HepG2 (cell line): Measurements from ENCODE around the gene SLC35B2. TPM values are rescaled to one million over a fixed set of nuclear protein-coding genes. Genes with fewer than 3 reads are reported as not detected.
A peak's percentile ranks its signal among the peaks of the same experiment; 100 is the strongest.

Source experiments
- ERF ChIP-seq: IDR thresholded peaks from 2 replicates; pipeline ENCODE4 v1.6.1; 2018; ENCODE audit warnings: missing biosample characterization, missing genetic modification reagents
- ISL2 ChIP-seq: sonication (generic); formaldehyde crosslinking; IDR thresholded peaks from 2 replicates; pipeline ENCODE4 v1.5.0; 2020; ENCODE audit warnings: missing genetic modification reagents
- MBD4 ChIP-seq: IDR thresholded peaks from 2 replicates; pipeline ENCODE4 v1.6.1; 2012; ENCODE audit warnings: low read length, inconsistent platforms, borderline replicate concordance
- NCOA5 ChIP-seq: sonication (generic); formaldehyde crosslinking; IDR thresholded peaks from 2 replicates; pipeline ENCODE4 v1.4.0; 2020; ENCODE audit warnings: missing genetic modification reagents
- PAF1 ChIP-seq: IDR thresholded peaks from 2 replicates; pipeline ENCODE4 v1.6.1; 2016; ENCODE audit warnings: missing genetic modification reagents, missing compliant biosample characterization
- POLR2AphosphoS5 ChIP-seq: IDR thresholded peaks from 2 replicates; pipeline ENCODE4 v1.6.1; 2012; ENCODE audit warnings: low read depth, low read length
- POLR2G ChIP-seq: fragments of 200-400 bp; formaldehyde crosslinking; IDR thresholded peaks from 2 replicates; pipeline ENCODE4 v1.6.1; 2018; ENCODE audit warnings: mild to moderate bottlenecking, low read depth, low read length, moderate library complexity
- RBM22 ChIP-seq: fragments of 200-400 bp; formaldehyde crosslinking; optimal IDR thresholded peaks from 2 replicates; pipeline ENCODE3; 2017; ENCODE audit warnings: mild to moderate bottlenecking, low read length, moderate library complexity
- RELA ChIP-seq: sonication (generic); formaldehyde crosslinking; IDR thresholded peaks from 2 replicates; pipeline ENCODE4 v1.4.0; 2020; ENCODE audit warnings: missing genetic modification reagents
- SALL1 ChIP-seq: sonication (generic); formaldehyde crosslinking; IDR thresholded peaks from 2 replicates; pipeline ENCODE4 v1.8.0; 2022; ENCODE audit warnings: mild to moderate bottlenecking, missing genetic modification reagents
- SSRP1 ChIP-seq: IDR thresholded peaks from 2 replicates; pipeline ENCODE4 v1.6.1; 2016; ENCODE audit warnings: control low read depth
- TCF7 ChIP-seq: sonication (generic); IDR thresholded peaks from 2 replicates; pipeline ENCODE4 v1.6.1; 2016; ENCODE audit warnings: antibody characterized with exemption, low read depth
- TMF1 ChIP-seq: sonication (generic); formaldehyde crosslinking; IDR thresholded peaks from 2 replicates; pipeline ENCODE4 v1.8.1; 2022; ENCODE audit warnings: low read depth, missing genetic modification reagents
- ZC3H13 ChIP-seq: sonication (generic); formaldehyde crosslinking; IDR thresholded peaks from 2 replicates; pipeline ENCODE4 v1.8.1; 2023; ENCODE audit warnings: mild to moderate bottlenecking, missing genetic modification reagents, moderate library complexity
- ZNF317 ChIP-seq: sonication (generic); formaldehyde crosslinking; IDR thresholded peaks from 2 replicates; pipeline ENCODE4 v1.5.0; 2020; ENCODE audit warnings: mild to moderate bottlenecking, missing genetic modification reagents
- ZNF430 ChIP-seq: sonication (generic); formaldehyde crosslinking; IDR thresholded peaks from 2 replicates; pipeline ENCODE4 v1.9.0; 2021; ENCODE audit warnings: mild to moderate bottlenecking, missing genetic modification reagents
- ZNF761 ChIP-seq: sonication (generic); formaldehyde crosslinking; conservative IDR thresholded peaks from 2 replicates; pipeline ENCODE4 v1.4.0; 2020; ENCODE audit warnings: mild to moderate bottlenecking, missing genetic modification reagents
- ZNF780A ChIP-seq: sonication (generic); formaldehyde crosslinking; IDR thresholded peaks from 2 replicates; pipeline ENCODE4 v1.8.0; 2022; ENCODE audit warnings: mild to moderate bottlenecking, missing genetic modification reagents, moderate library complexity
- polyA plus RNA-seq, 8 experiments: library from polyadenylated mRNA; depleted of rRNA in 3 of 8; stranded (reverse) in 7 of 8; unstranded in 1 of 8; fragments of >200 nt; fragmentation: Illumina TruSeq in 4 of 8; extraction: Trizol in 4 of 8; gene quantifications; 2 replicates each; pipeline versions ENCODE4 v1.2.1 to v1.2.3, GENCODE V29; 2011 to 2016; ENCODE audit warnings: low read depth in 4 of 8, missing spikeins in 1 of 8, mixed read lengths in 1 of 8; ENCODE audit not compliant: insufficient read depth in 1 of 8
- total RNA-seq, 5 experiments: library from RNA; depleted of rRNA; stranded (reverse); fragments of >200 nt; fragmentation: Illumina TruSeq; extraction: Trizol; gene quantifications; 2 replicates each; pipeline ENCODE4 v1.2.3, GENCODE V29; 2016; ENCODE audit warnings: low read depth in 1 of 5
- TF ChIP-seq, protein P1 (sequence below): sonication (generic); formaldehyde crosslinking; IDR thresholded peaks from 2 replicates; pipeline ENCODE4 v1.8.0; 2022; ENCODE audit warnings: low read depth, missing genetic modification reagents
- TF ChIP-seq, protein P2 (sequence below): sonication (generic); formaldehyde crosslinking; IDR thresholded peaks from 2 replicates; pipeline ENCODE4 v1.4.0; 2020; ENCODE audit warnings: mild to moderate bottlenecking, missing genetic modification reagents
- TF ChIP-seq, protein P3 (sequence below): IDR thresholded peaks from 2 replicates; pipeline ENCODE4 v1.6.1; 2016; ENCODE audit warnings: mild to moderate bottlenecking, missing biosample characterization, missing genetic modification reagents
- TF ChIP-seq, protein P4 (sequence below): sonication (generic); formaldehyde crosslinking; IDR thresholded peaks from 2 replicates; pipeline ENCODE4 v1.5.1; 2020; ENCODE audit warnings: missing genetic modification reagents, mild to moderate bottlenecking, borderline replicate concordance
- TF ChIP-seq, protein P5 (sequence below): sonication (generic); formaldehyde crosslinking; IDR thresholded peaks from 2 replicates; pipeline ENCODE4 v1.5.0; 2020; ENCODE audit warnings: mild to moderate bottlenecking, missing genetic modification reagents, borderline replicate concordance

SLC35B2 gene
- total and polyA plus RNA-seq, 2 of the 13 experiments (the other 11 are each of a cell fraction or from before 2014, with no cell fraction given) = 61.1 to 148 TPM

DNA sequence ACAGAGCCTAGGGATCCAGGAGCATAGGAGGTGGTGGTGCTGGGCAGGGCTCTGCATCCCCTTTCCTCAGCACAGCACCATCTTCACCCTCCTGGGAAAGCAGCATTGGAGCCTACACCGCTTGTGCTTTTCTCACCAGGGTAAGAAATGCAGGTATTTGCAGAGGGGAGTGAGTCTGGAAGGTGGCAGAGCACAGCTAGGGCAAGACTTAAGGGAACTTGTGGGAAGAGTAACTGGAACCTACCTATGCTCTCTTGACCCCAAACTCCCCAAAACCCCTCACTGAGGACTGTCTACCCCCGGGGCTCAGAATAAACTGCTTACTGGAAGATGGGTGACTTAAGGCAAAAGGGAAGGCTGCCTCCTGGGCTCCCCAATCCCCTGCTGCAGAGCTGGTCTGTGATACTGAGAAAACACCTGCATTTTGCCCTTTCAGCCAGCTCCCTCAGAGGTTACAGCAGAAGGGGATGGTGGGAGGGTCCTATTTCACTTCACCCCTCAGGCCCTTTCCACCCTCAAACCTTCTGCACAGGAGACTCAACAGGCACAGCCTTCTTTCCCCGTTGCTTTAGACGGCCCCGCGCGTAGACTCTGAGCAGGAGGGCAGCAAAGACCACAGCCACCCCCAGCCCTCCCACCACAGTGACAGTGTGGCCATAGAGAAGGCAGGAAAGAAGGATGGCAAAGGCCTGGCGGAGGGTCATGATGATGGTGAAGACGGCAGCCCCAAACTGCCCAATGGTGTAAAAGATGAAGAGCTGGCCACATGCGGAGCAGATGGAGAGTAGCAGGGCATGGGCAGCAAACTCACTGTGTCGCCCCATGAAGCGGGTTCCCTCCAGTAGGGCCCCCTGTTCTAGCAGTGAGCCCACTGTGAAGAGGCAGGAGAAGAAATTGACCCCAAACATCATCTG lies 2.9 kb downstream of the SLC35B2 start (continued):
- TF ChIP-seq, protein P1, sequence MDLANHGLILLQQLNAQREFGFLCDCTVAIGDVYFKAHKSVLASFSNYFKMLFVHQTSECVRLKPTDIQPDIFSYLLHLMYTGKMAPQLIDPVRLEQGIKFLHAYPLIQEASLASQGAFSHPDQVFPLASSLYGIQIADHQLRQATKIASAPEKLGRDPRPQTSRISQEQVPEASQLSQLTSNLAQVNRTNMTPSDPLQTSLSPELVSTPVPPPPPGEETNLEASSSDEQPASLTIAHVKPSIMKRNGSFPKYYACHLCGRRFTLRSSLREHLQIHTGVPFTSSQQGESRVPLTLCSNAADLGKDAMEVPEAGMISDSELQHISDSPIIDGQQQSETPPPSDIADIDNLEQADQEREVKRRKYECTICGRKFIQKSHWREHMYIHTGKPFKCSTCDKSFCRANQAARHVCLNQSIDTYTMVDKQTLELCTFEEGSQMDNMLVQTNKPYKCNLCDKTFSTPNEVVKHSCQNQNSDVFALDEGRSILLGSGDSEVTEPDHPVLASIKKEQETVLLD (CRISPR knock-in tag) = no peak
- no peak for TF ChIP-seq SALL1 (CRISPR knock-in tag)
- TF ChIP-seq, protein P2, sequence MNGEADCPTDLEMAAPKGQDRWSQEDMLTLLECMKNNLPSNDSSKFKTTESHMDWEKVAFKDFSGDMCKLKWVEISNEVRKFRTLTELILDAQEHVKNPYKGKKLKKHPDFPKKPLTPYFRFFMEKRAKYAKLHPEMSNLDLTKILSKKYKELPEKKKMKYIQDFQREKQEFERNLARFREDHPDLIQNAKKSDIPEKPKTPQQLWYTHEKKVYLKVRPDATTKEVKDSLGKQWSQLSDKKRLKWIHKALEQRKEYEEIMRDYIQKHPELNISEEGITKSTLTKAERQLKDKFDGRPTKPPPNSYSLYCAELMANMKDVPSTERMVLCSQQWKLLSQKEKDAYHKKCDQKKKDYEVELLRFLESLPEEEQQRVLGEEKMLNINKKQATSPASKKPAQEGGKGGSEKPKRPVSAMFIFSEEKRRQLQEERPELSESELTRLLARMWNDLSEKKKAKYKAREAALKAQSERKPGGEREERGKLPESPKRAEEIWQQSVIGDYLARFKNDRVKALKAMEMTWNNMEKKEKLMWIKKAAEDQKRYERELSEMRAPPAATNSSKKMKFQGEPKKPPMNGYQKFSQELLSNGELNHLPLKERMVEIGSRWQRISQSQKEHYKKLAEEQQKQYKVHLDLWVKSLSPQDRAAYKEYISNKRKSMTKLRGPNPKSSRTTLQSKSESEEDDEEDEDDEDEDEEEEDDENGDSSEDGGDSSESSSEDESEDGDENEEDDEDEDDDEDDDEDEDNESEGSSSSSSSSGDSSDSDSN (CRISPR knock-in tag) = 0 out of 2 replicates have a peak, but pooled peaks have one; percentile 1
- no peak for TF ChIP-seq ERF (CRISPR knock-in tag)
- TF ChIP-seq SSRP1 (CRISPR knock-in tag) = peak; percentile 88; the same call in 1 of the 2 replicates
- peak; percentile 96 for TF ChIP-seq RBM22
- peak; percentile 29; the same call in 1 of the 2 replicates for TF ChIP-seq ZNF430 (CRISPR knock-in tag)
- peak; percentile 61 for TF ChIP-seq POLR2AphosphoS5
- TF ChIP-seq, protein P3, sequence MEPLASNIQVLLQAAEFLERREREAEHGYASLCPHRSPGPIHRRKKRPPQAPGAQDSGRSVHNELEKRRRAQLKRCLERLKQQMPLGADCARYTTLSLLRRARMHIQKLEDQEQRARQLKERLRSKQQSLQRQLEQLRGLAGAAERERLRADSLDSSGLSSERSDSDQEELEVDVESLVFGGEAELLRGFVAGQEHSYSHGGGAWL = no peak
- peak; percentile 53; the same call in 1 of the 2 replicates for TF ChIP-seq TMF1 (CRISPR knock-in tag)
- 0 out of 2 replicates have a peak, but pooled peaks have one; percentile 14 for TF ChIP-seq ISL2 (CRISPR knock-in tag)
- TF ChIP-seq, protein P4, sequence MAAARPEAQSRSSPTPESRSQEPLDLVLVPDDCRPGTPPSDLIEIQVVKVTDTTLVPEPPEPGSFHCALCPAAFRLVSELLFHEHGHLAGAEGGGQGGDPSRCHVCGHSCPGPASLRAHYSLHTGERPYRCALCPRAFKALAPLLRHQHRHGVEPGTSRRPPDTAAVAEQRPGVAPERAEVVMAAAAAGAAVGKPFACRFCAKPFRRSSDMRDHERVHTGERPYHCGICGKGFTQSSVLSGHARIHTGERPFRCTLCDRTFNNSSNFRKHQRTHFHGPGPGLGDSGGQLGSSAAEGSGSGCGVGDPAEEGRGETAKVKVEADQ = 0 out of 2 replicates have a peak, but pooled peaks have one; percentile 23
- TF ChIP-seq ZC3H13 (CRISPR knock-in tag) = peak; percentile 54
- TF ChIP-seq TCF7 = no peak
- TF ChIP-seq ZNF780A = 0 out of 2 replicates have a peak, but pooled peaks have one; percentile 8
- no peak for TF ChIP-seq ZNF761
- TF ChIP-seq POLR2G = peak; percentile 73
- TF ChIP-seq NCOA5 = peak; percentile 83; the same call in 1 of the 2 replicates
- no peak for TF ChIP-seq RELA (CRISPR knock-in tag)
- TF ChIP-seq ZNF317 (CRISPR knock-in tag) = 0 out of 2 replicates have a peak, but pooled peaks have one; percentile 28
- TF ChIP-seq PAF1 (CRISPR knock-in tag) = peak; percentile 47; the same call in 1 of the 2 replicates
- TF ChIP-seq, protein P5, sequence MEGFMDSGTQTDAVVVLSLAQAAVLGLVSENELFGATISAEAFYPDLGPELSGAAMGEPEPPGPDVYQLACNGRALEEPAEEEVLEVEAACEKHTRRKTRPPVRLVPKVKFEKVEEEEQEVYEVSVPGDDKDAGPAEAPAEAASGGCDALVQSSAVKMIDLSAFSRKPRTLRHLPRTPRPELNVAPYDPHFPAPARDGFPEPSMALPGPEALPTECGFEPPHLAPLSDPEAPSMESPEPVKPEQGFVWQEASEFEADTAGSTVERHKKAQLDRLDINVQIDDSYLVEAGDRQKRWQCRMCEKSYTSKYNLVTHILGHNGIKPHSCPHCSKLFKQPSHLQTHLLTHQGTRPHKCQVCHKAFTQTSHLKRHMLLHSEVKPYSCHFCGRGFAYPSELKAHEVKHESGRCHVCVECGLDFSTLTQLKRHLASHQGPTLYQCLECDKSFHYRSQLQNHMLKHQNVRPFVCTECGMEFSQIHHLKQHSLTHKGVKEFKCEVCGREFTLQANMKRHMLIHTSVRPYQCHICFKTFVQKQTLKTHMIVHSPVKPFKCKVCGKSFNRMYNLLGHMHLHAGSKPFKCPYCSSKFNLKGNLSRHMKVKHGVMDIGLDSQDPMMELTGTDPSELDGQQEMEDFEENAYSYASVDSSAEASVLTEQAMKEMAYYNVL = 0 out of 2 replicates have a peak, but pooled peaks have one; percentile 47
- peak; percentile 25; the same call in 1 of the 2 replicates for TF ChIP-seq MBD4
